Transverse colon (tissue), 4 donors: Measurements from ENCODE around the gene DNAAF5. TPM values are rescaled to one million over a fixed set of nuclear protein-coding genes. Genes with fewer than 3 reads are reported as not detected.

Experiments used
- DNase-seq: peaks from one replicate; pipeline ENCODE4 v3.0.0-alpha.2; 2019
- H3K27ac ChIP-seq, 4 donors: fragments of 200-600 bp; sonication (generic); 2 replicates each; pipeline ENCODE4 v1.5.1; 2016 to 2018; ENCODE audit warnings: inconsistent platforms in 4 of 4
- H3K27me3 ChIP-seq: fragments of 200-600 bp; sonication (generic); 2 replicates; pipeline ENCODE4 v1.5.1; 2017; ENCODE audit warnings: inconsistent platforms
- H3K36me3 ChIP-seq, 4 donors: fragments of 200-600 bp; sonication (generic); 2 replicates each; pipeline ENCODE4 v1.5.1; 2017 to 2019; ENCODE audit warnings: inconsistent platforms in 4 of 4
- H3K4me1 ChIP-seq, 4 donors: fragments of 200-600 bp; sonication (generic); 2 replicates each; pipeline ENCODE4 v1.5.1; 2017 to 2020; ENCODE audit warnings: inconsistent platforms in 4 of 4
- H3K4me3 ChIP-seq, 4 donors: fragments of 200-600 bp; sonication (generic); 1 replicate in 1 of 4; 2 replicates in 3 of 4; pipeline versions ENCODE4 v1.5.1 to v1.6.1; 2017 to 2019; ENCODE audit warnings: inconsistent platforms in 4 of 4
- H3K9me3 ChIP-seq, 2 donors: fragments of 200-600 bp; sonication (generic); 2 replicates each; pipeline ENCODE4 v1.5.1; 2017 to 2019; ENCODE audit warnings: inconsistent platforms in 2 of 2
- EP300 ChIP-seq: sonication (generic); formaldehyde crosslinking; IDR thresholded peaks from one replicate; pipeline ENCODE4 v1.6.1; 2017; ENCODE audit warnings: antibody characterized with exemption, low read depth
- POLR2A ChIP-seq: fragments of 450-650 bp; IDR thresholded peaks from one replicate; pipeline ENCODE4 v1.6.1; 2016; ENCODE audit warnings: antibody characterized with exemption, mild to moderate bottlenecking, moderate library complexity
- POLR2AphosphoS5 ChIP-seq, 3 donors: sonication (generic); formaldehyde crosslinking; IDR thresholded peaks; one replicate each; pipeline ENCODE4 v1.6.1; 2016; ENCODE audit warnings: antibody characterized with exemption in 3 of 3
- WGBS, 2 donors: methylation state at CpG; one replicate each; pipeline ENCODE4 v1.1.5; 2018; ENCODE audit warnings: low coverage in 1 of 2; 5-methylcytosine and 5-hydroxymethylcytosine counted together
- in situ Hi-C, 4 donors: fragments of 200-750 bp; cut with MboI; loops; one replicate each; pipeline versions ENCODE4 v1.15.0 to v1.15.1; 2017; ENCODE audit warnings: low sequenced_read_pairs in 3 of 4, low pct_ligation_motif_present in 1 of 4, low pct_unique_long_range_greater_than_20kb in 1 of 4
- intact Hi-C: fragments of 100-400 bp; cut with DNase I; formaldehyde crosslinking; loops from one replicate; pipeline ENCODE4 v1.15.1; 2023; ENCODE audit warnings: low total_unique reads
- total RNA-seq, 4 donors: library from RNA; depleted of rRNA; stranded (reverse); fragments of >200 nt; gene quantifications; one replicate each; pipeline ENCODE4 v1.1.0, GENCODE V29; 2016
- TF ChIP-seq, protein P1 (sequence below), 5 experiments: fragments of 200-600 bp in 3 of 5; fragments of 450-650 bp in 2 of 5; sonication (generic) in 3 of 5; IDR thresholded peaks; 1 replicate in 2 of 5; 2 replicates in 3 of 5; pipeline ENCODE4 v1.5.1; 2016 to 2017; ENCODE audit warnings: antibody characterized with exemption in 5 of 5, inconsistent platforms in 3 of 5, mild to moderate bottlenecking in 2 of 5, moderate library complexity in 1 of 5

Gene DNAAF5
- total RNA-seq, 4 donors from 2014 or later: 20.5 to 97.3 (median 34.6) TPM

DNA sequence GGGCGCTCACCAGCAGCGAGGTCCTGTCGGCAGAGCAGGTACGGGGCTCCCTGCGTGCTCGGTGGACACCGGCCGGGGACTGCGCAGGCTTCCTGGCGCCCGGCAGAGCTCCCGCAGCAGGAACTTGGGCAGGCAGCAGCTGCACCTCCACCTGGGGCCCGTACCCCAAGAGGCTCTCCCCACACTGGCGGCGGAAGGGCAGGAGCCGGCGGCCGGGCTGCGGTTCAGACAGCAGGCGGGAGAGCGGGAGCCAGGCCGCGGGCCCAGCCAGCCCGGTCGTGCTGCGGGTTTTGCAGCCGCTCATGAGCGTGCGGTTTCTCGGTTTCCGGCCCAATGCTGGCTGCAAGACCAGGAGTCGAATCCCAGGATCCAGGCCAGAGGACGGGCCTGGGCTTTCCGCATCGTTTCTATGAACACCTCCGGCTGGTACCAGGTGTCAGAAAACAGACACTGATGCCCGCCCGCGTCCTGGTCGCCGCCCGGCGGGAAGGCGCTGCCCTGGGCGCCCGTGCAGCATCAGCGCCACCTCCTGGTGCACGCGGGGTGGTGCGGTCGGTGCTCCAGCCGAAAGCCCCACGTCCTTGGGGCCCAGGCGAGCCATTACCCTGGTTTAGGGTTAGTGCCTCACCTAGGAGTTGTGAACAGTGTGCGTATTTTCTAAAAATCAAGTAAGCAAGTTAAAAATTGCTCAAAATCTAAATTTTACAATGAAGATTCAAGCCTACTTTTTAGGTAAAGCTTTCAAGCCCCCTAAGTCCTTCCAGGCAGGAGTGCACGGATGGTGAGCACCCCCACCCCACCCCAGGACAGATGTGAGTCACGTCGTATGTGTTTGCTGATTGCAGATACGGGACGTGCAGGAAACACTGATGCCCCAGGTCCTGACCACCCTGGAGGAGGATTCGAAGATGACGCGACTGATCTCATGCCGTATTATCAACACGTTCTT lies 47.9 kb downstream of the DNAAF5 start:
- in situ Hi-C loops: loop anchor here in 2 of 4 donors (5.0 to 10.0 kb wide), 2 partner anchors 450 to 452 kb away; no protein-coding TSS in a partner anchor
- WGBS, 2 donors: 63 to 91% methylated on average over 10 to 45 of the region's 65 CpGs
- intact Hi-C loops: loop anchor here (1.0 to 10.0 kb wide), 2 partner anchors 260 to 441 kb away; partner anchors contain the start of gene PDGFA

DNA sequence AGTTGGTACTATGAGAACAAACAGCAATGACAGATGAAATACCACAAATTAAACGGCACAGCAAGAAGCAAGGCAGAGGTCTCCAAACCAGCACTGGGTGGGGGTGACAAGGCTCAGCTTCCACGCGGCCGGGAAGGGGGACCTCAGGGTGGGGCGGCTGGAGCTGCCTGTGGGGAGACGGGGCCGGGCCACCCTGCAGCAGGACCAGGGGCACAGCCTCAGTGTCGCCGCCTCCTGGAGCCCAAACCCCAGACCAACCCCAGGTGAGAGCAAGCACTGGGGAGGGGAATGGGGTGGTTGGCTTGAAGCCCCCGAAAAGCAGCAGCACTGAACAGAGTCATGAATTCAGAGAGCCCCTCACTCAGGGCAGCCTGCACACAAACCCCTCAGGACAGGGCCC lies 49.9 kb downstream of the DNAAF5 start:
- peaks cover 3 to 15% (median 10%) of the 10 kb centered on the region in 4 donors for H3K4me1 ChIP-seq
- DNase-seq: no peak
- no peak overlapping the region for H3K27ac ChIP-seq
- H3K4me3 ChIP-seq: no peak overlapping the region
- in situ Hi-C loops (loop anchor here in 2 of 4 donors (5.0 to 10.0 kb wide), 2 partner anchors 452 to 454 kb away; no protein-coding TSS in a partner anchor), intact Hi-C loops (loop anchor here (10.0 kb wide), 1 partner anchor 262 kb away; the partner anchor contains the start of gene PDGFA)
- H3K36me3 ChIP-seq: peaks cover 0 to 10% (median 0%) of the 10 kb centered on the region in 4 donors
- H3K9me3 ChIP-seq: no peaks in the 10 kb centered on the region
- H3K27me3 ChIP-seq: no peaks in the 10 kb centered on the region
- 92% methylated on average over 7 of the region's 10 CpGs; no CpG with 5 or more reads in 1 of the 2 donors for WGBS, 2 donors
- TF ChIP-seq POLR2AphosphoS5 (IDR thresholded peaks at IDR 0.05): no peak
- TF ChIP-seq POLR2A: no peak
- TF ChIP-seq EP300: no peak
- TF ChIP-seq, protein P1, sequence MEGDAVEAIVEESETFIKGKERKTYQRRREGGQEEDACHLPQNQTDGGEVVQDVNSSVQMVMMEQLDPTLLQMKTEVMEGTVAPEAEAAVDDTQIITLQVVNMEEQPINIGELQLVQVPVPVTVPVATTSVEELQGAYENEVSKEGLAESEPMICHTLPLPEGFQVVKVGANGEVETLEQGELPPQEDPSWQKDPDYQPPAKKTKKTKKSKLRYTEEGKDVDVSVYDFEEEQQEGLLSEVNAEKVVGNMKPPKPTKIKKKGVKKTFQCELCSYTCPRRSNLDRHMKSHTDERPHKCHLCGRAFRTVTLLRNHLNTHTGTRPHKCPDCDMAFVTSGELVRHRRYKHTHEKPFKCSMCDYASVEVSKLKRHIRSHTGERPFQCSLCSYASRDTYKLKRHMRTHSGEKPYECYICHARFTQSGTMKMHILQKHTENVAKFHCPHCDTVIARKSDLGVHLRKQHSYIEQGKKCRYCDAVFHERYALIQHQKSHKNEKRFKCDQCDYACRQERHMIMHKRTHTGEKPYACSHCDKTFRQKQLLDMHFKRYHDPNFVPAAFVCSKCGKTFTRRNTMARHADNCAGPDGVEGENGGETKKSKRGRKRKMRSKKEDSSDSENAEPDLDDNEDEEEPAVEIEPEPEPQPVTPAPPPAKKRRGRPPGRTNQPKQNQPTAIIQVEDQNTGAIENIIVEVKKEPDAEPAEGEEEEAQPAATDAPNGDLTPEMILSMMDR (IDR thresholded peaks at IDR 0.05): no peak

More for the DNA sequence above, 47.9 kb downstream of the DNAAF5 start:
- Histone ChIP-seq H3K36me3 (peaks cover 0 to 10% (median 0%) of the 10 kb centered on the region in 4 donors), H3K27ac (no peak overlapping the region), H3K4me3 (no peak overlapping the region), H3K27me3 (no peaks in the 10 kb centered on the region), H3K4me1 (peaks cover 15 to 22% (median 20%) of the 10 kb centered on the region in 4 donors), H3K9me3 (no peaks in the 10 kb centered on the region)
- peak; percentile 73 for DNase-seq
- peak in 1 of 3 donors; percentile 26 for TF ChIP-seq POLR2AphosphoS5 (IDR thresholded peaks at IDR 0.05)
- TF ChIP-seq EP300: no peak
- TF ChIP-seq, protein P1 (IDR thresholded peaks at IDR 0.05): peak; percentile 92 to 97 (median 94)
- no peak for TF ChIP-seq POLR2A

DNA sequence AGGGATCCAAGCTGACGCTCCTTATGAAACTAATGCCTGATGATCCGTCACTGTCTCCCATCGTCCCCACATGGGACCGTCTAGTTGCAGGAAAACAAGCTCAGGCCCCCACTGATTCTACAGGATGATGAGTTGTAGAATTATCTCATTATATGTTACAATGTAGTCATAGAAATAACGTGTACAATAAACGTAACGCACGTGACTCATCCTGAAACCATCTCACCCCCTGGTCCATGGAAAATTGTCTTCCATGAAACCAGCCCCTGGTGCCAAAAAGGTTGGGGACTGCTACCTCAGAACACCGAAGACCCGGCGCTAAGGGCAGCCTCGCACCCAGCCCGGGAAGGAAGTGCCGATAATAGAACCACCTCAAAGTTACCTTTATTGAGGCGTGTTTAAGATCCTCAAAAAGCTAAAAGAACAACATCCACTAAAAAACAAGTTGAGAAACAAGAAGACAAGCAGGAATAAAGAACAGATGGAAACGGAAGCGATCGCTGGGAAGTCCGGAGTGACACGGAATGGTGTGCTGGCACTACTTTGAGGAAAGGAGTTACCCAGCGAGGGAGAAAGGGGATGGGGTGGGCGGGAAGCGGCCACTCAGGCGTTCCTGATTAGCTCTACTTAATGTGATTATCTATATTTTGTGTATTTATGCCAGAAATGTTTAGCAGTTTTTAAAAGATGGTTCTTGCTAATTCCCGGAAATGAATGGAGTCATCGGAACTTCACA lies 50.7 kb downstream of the DNAAF5 start:
- Histone ChIP-seq H3K27me3 (no peaks in the 10 kb centered on the region), H3K27ac (no peak overlapping the region), H3K9me3 (no peaks in the 10 kb centered on the region), H3K4me1 (peaks cover 0 to 7% (median 2%) of the 10 kb centered on the region in 4 donors), H3K36me3 (peaks cover 0 to 10% (median 0%) of the 10 kb centered on the region in 4 donors), H3K4me3 (no peak overlapping the region)
- in situ Hi-C loops: loop anchor here in 2 of 4 donors (5.0 to 10.0 kb wide), 2 partner anchors 452 to 455 kb away; no protein-coding TSS in a partner anchor
- TF ChIP-seq EP300 (no peak), POLR2AphosphoS5 (IDR thresholded peaks at IDR 0.05) (no peak), POLR2A (no peak)
- TF ChIP-seq, protein P1 (IDR thresholded peaks at IDR 0.05): no peak
- 88 to 92% methylated on average over 7 to 26 of the region's 26 CpGs for WGBS, 2 donors
- intact Hi-C loops: loop anchor here (10.0 kb wide), 1 partner anchor 262 kb away; the partner anchor contains the start of gene PDGFA
- DNase-seq: no peak
